HG02943 (cell line): ENCODE results near the gene MARCHF9.

Experiments
- ATAC-seq: cut with Tn5 transposase; IDR thresholded peaks from one replicate; pipeline ENCODE4 v1.9.1; 2021; ENCODE audit warnings: mild to moderate bottlenecking, low read depth, moderate library complexity; ENCODE audit not compliant: unreplicated experiment

Gene MARCHF9

DNA sequence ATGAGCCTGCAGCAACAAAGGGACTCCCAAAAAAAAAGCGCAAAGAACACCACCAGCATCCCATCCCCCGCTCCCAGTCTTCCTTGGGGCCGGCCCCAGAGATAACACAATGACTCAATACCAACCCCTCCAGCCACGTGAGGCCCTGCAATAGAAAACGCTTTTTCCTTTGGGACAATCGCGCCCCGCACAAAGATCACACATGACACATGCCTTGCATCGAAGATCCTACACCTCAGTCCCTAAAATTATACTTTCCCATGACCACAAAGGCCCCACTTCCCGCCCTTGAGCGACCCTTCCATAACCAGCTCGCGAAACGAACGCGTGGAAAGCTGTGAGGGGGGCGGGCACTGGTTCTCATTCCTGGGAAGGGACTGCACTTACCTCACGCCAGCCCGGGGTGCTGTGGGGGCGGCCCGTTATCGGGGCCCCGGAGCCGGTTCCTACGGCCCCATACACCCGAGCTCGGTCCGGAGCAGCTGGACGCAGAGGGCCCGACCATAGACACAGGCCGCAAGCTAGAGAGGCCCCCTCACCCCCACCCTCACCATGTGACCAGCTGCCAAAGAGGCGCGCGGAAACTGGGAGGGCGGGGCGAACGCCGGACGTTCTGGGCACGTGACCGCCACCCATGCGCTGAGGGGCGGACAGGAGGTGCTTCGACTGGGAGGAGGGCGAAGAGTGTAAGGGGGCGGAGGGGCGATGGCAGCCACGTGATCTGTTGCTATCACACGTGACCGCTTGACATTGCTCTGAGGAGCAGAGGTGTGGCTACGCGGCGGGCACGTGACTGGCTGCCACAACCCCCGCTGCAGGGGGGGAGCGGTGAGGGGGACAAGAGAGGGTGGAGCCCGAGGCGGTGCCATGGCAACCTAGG lies 2.9 kb upstream of the MARCHF9 start, which contains the start of gene CDK4:
Gene CDK4 (minus strand): TSS at position 523 of the 880 bp plus-strand sequence. CDS start 593 bp downstream, outside the sequence.
- ATAC-seq, result peak; percentile 73

DNA sequence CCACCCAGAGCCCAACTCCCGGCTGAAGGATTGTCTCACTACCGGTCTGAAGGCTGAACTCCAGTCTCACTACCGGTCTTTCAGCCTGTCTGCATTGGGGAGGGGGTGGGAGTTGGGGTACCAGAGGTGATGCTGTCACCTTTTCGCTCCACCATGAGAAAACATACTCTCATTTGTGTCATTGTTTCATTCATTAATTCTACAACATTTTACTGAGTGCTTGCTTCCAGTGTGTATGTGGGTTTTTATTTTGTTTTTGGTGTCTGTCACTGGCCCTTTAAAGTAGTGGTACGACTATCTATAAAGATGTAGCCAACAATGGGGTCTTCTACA lies 2.3 kb upstream of the MARCHF9 start:
- ATAC-seq, result no peak

- ATAC-seq, result no peak
Measured at GRCh38 chr12:57753756-57754337, 1.1 kb upstream of the MARCHF9 start.

DNA sequence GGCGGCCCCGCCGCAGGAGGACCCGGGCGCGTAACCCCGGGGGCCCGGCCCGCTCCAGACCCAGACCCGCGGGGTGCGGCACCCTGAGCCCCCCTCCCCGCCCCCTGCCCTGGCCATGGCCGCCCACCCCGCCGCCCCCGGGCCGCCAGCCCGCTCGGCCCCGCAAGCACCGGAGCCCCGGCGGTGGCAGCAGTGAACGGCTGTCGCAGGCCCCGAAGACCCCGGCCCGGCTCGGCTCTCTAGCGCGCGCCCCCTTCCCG lies 221 bp downstream of the MARCHF9 start:
- no peak for ATAC-seq

DNA sequence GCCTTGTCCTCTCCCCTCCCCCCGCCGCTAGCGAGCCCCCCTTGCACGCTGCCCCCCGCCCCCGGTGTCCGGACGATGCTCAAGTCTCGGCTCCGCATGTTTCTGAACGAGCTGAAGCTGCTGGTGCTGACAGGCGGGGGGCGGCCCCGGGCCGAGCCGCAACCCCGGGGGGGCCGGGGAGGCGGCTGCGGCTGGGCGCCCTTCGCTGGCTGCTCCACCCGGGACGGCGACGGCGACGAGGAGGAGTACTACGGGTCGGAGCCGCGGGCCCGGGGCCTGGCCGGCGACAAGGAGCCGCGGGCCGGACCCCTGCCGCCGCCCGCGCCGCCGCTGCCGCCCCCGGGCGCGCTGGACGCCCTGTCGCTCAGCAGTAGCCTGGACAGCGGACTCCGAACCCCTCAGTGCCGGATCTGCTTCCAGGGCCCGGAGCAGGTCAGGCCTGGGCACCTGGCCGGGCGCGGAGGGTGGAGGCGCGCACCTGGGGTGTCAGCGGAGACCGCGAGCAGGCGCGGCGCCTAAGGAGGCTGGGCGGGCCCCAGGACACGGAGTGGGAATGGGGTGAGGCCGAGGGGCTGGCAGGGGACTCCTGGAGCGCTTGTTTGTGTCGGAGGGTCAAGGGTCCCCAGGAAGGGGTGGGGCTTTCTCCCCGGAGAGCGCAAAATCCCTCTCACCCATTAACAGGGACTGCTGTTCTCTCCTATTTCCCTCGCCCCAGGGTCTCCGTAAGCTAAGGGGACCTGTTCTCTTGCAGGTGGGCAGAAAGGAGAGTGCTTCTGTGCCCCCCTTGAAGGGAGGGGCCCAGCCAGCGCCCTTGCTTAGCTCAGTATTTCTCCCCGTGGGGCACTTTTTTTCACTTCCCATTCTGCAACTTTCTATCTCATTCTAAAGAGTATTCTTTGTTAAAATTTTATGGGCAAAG lies 810 bp downstream of the MARCHF9 start:
- no peak for ATAC-seq

- no peak for ATAC-seq
Measured at GRCh38 chr12:57756406-57757341, 1.8 kb downstream of the MARCHF9 start.

- no peak for ATAC-seq
Measured at GRCh38 chr12:57757771-57758170, 2.9 kb downstream of the MARCHF9 start.

GRCh38 chr12:57758552-57759359 lies 3.9 kb downstream of the MARCHF9 start:
- no peak for ATAC-seq

DNA sequence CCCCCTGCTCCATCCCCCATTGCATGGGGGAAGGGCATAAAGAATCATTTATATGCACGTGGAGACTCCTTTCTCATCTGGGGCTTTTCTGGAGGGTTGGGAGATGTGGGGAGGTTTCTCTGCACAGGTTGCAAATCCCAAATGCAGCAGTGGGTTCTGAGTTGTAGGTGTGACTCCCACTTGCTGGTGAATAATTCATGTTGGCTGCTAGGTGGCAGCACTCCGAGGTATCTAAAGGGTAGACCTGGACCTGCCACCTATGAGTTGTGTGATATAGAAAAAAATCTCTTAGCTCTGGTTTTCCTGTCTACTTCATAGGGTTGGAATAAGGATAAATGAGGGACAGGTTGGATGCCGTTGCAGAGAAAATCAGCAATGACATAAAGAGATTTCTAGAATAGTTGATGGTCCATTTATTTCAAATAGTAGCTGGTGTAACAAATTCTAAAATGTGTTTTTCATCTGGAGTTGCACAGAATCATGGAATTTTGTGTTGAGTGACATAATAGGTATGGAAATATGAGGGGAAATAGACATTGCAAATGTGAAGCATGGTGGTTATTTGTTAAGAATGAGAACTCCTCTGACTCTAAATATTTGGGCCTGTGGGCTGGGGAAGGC lies 4.6 kb downstream of the MARCHF9 start:
- no peak for ATAC-seq

GRCh38 chr12:57760347-57760982 lies 5.6 kb downstream of the MARCHF9 start:
- no peak for ATAC-seq

DNA sequence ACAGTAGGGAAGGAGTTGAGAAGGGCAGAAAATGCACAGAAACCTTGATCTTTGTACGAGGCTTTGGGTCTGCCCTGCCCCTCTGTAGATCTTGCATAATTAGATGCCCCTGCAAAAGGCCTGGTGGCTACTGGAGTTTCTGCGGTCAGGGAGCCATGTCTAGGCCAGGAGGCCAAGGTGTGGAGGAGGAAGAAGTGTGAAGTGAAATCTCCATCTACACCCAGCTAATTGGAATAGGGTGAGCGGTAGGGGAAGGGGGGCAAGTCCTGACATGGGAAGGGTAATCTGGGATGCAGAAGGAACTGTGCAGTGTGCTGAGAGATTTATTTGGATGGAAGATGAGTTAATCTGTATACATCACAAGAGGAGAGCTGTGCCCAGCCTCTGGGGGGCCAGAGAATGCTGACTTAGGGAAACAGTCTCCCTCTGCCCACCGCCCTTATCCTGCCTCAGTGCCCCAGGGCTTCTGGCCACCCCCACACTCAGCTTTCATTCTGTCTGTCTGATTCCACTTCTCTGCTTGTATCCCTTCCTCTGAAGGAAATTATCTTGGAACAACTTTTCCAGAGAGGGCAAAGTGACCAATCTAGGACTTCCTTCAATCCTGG lies 6.6 kb downstream of the MARCHF9 start:
- no peak for ATAC-seq

GRCh38 chr12:57762463-57762862 lies 7.6 kb downstream of the MARCHF9 start:
- no peak for ATAC-seq

GRCh38 chr12:57763881-57764661 lies 9.2 kb downstream of the MARCHF9 start:
- ATAC-seq, result no peak

DNA sequence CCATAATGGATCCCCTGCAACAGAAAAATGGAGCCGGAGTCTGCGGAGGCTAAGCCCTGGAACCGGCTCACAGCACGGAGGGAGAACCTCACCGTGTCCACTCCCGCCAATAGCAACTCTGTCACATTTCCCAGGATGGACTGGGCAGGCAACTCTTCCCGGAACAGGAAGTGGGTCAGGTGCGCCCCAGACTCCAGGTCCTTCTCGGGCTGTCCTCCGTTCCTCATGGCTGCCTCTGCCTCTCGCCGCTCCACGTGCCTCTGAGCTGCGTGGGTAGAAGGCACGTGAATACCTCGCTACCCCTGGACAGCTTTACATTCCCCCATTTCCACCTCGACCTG lies 9.7 kb downstream of the MARCHF9 start:
- no peak for ATAC-seq

- ATAC-seq, result no peak
Measured at GRCh38 chr12:57765003-57765697, 10.2 kb downstream of the MARCHF9 start.

- no peak for ATAC-seq
Measured at GRCh38 chr12:57765698-57766463, 11.0 kb downstream of the MARCHF9 start.
